ENCODE results near the gene GPR101. TPM values are rescaled to one million over a fixed set of nuclear protein-coding genes. Genes with fewer than 3 reads are reported as not detected.
"Not testable (repeated sequence)": the region's sequence is repeated elsewhere in the genome, so short reads cannot be mapped to it uniquely, and the experiment has no call there.

The GPR101 gene
- total RNA-seq, 4 donors from 2014 or later: not detected

- no peak for TF ChIP-seq CTCF (IDR thresholded peaks at IDR 0.05)
- no peak for ATAC-seq (ENCODE audit: low FRiP score)
- no peak for DNase-seq (ENCODE audit: low spot score)
Measured at GRCh38 chrX:137028699-137029098, 5.1 kb downstream of the GPR101 start.

- DNase-seq (ENCODE audit: low spot score) (no peak), ATAC-seq (ENCODE audit: low FRiP score) (no peak)
Measured at GRCh38 chrX:137025930-137026329, 7.9 kb downstream of the GPR101 start.

GRCh38 chrX:137000236-137000635 lies 33.6 kb downstream of the GPR101 start:
- DNase-seq (ENCODE audit: low spot score): not testable (repeated sequence)

More at GRCh38 chrX:137025930-137026329, 7.9 kb downstream of the GPR101 start:
- TF ChIP-seq CTCF (IDR thresholded peaks at IDR 0.05): no peak

GRCh38 chrX:136999024-136999423 lies 34.8 kb downstream of the GPR101 start:
- ATAC-seq (ENCODE audit: low FRiP score) (no peak), DNase-seq (ENCODE audit: low spot score) (no peak)
- TF ChIP-seq CTCF (IDR thresholded peaks at IDR 0.05): no peak

More at GRCh38 chrX:137000236-137000635, 33.6 kb downstream of the GPR101 start:
- not testable (repeated sequence) for ATAC-seq (ENCODE audit: low FRiP score)

Other genes starting within 250 kb of the GPR101 start
- 100 to 1,000 TPM; 168 to 207 (median 184) TPM for gene RBMX, start 153.3 kb downstream of the GPR101 start, total RNA-seq